ENCODE results near the gene ADARB2. TPM values are rescaled to one million over a fixed set of nuclear protein-coding genes. Genes with fewer than 3 reads are reported as not detected.

The ADARB2 gene
- total RNA-seq, 1 donor from 2014 or later: 0.11 TPM

DNA sequence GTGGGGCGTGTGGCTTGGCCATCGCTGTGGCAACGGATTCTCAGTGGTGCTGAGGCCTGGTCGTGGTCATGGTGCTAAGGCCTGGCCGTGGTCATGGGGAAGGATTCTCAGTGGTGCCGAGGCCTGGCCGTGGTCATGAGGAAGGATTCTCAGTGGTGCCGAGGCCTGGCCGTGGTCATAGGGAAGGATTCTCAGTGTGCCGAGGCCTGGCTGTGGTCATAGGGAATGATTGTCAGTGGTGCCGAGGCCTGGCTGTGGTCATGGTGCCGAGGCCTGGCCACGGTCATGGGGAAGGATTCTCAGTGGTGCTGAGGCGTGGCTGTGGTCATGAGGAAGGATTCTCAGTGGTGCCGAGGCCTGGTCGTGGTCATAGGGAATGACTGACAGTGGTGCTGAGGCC, 327.9 kb downstream of the ADARB2 start:
- peaks cover 52% of the 10 kb centered on the region for H3K27me3 ChIP-seq (ENCODE audit: low read depth)
- H3K27ac ChIP-seq (replicated peaks): no peak overlapping the region
- no peak overlapping the region for H3K4me3 ChIP-seq
- no peaks in the 10 kb centered on the region for H3K4me1 ChIP-seq
- TF ChIP-seq, protein P1, sequence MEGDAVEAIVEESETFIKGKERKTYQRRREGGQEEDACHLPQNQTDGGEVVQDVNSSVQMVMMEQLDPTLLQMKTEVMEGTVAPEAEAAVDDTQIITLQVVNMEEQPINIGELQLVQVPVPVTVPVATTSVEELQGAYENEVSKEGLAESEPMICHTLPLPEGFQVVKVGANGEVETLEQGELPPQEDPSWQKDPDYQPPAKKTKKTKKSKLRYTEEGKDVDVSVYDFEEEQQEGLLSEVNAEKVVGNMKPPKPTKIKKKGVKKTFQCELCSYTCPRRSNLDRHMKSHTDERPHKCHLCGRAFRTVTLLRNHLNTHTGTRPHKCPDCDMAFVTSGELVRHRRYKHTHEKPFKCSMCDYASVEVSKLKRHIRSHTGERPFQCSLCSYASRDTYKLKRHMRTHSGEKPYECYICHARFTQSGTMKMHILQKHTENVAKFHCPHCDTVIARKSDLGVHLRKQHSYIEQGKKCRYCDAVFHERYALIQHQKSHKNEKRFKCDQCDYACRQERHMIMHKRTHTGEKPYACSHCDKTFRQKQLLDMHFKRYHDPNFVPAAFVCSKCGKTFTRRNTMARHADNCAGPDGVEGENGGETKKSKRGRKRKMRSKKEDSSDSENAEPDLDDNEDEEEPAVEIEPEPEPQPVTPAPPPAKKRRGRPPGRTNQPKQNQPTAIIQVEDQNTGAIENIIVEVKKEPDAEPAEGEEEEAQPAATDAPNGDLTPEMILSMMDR (IDR thresholded peaks at IDR 0.05; ENCODE audit: borderline replicate concordance): no peak
- DNase-seq: no peak
- intact Hi-C loops (cut with micrococcal nuclease): no loop called here
- no peaks in the 10 kb centered on the region for H3K36me3 ChIP-seq
- H3K9me3 ChIP-seq (replicated peaks): no peaks in the 10 kb centered on the region

DNA sequence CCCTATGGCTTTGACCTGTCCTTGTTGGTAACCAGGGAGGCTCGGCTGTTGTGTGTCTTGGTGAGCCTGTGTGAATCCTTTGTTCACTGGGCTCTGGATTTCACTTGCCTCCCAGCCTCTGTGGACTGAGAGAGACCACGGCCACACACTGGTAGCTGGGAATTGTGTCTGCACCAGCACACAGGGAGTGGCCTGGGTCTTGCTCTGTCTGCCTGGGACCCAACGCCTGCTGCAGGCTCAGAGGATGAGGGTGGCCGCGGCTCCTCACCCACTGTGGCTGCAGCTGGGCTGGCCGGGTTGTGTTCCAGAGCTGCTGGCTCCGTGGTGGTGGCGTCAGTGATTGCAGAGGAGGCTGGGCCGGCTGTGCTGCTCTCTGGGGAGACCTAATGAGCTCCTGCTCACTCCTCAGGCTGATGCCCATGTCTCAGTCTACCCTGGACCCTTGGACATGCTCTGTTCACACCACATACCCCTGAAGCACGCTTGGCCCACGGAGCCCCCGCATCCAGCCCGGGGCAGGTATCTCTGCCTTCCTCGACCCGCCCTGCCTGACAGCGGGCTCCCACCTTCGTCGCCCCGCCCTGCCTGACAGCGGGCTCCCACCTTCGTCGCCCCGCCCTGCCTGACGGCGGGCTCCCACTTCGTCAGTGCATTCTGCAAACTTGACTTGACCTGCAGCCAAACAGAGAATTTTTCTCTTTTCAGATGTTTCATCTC, 328.5 kb downstream of the ADARB2 start:
- Histone ChIP-seq H3K4me1 (no peaks in the 10 kb centered on the region), H3K4me3 (no peak overlapping the region), H3K9me3 (replicated peaks) (no peaks in the 10 kb centered on the region), H3K27me3 (ENCODE audit: low read depth) (peaks cover 52% of the 10 kb centered on the region), H3K36me3 (no peaks in the 10 kb centered on the region), H3K27ac (replicated peaks) (no peak overlapping the region)
- TF ChIP-seq, protein P1 (IDR thresholded peaks at IDR 0.05; ENCODE audit: borderline replicate concordance): no peak
- intact Hi-C loops (cut with micrococcal nuclease): no loop called here
- DNase-seq: no peak

DNA sequence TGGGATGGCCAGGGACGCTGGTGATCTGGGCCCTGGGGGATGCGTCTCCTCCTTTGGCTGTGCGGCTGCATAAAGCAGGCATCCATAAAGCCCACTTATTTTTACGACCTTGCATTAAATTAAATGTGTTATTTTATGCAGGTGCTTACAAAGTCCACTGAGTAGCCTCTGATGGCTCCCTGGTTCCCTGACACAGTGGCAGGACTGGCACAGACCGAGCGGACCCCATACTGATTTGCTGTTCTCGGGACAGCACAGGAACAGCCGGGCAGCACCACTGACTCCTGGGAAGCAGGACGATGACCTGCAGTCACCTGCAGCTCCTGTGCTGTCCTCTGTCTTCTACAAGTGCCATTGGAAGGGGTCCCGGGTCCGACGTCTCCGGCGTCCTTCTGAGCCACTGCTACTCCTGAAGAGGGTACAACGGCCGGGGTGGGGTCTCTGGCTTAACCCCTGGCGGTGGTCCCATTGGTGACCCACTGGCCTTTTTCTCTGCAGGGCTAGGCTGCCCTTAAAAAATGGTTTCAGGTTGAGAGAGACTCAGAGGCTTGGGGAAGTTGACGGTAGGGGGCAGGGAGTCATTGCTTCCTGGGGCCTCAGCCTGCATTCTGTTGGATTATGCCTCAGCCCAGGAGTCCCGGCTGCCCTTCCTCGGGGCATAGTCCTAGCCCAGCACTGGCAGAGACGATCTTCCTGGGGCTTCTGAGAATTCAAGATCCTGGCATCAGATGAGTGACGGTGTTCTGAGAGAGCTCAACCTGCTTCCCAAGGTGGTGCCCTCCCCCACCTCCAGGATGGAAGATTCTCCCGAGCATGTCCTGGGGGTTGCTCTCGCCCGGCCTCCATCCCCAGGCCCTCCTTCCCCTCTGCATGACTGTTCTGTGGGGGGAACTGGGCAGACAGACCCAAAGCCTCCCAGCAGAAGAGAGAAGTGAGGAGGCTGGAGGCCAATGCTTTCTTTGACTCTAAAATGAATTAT, 330.1 kb downstream of the ADARB2 start:
- Histone ChIP-seq H3K4me3 (no peak overlapping the region), H3K27me3 (ENCODE audit: low read depth) (peaks cover 52% of the 10 kb centered on the region), H3K36me3 (no peaks in the 10 kb centered on the region), H3K4me1 (no peaks in the 10 kb centered on the region), H3K27ac (replicated peaks) (no peak overlapping the region), H3K9me3 (replicated peaks) (no peaks in the 10 kb centered on the region)
- intact Hi-C loops (cut with micrococcal nuclease): no loop called here
- DNase-seq: no peak
- TF ChIP-seq, protein P1 (IDR thresholded peaks at IDR 0.05; ENCODE audit: borderline replicate concordance): no peak

DNA sequence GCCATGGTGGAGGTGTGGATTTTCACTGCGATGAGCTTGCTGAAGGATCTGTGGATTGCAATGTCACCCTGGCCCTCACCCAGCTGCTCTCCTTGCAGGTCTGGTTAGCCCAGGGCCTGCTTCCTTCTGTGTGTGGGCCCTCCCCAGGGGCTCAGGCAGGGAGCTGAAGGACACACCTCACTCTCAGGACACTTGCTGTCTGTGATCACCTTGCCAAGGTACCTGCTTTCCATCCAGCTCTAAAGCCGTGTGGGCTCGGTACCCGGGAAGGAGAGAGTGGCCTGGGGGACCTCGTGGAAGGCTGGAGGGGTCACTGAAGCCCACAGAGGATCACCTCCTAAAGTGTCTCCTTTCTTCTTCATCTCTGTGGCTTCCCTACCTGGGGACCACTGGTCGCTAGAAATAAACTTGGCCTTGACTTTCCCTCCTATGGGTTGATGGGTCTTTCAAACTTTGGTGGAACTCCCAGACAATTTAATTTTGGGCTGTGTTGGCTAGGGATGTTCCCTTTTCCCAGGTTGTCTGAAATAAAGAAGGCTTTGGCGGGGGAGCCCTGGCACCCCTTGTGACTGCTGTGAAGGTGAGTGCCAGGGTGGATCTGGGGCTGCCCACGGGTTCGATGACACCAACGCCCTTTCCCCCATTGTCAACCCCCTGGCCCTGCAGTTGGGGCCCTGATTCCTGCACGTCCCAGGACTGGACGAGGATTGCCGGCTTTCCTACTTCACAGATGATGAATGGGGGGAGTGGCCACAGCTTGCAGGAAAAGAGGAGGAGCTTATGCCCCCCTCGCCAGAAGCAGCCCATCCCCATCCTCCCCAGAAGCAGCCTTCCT, 331.0 kb downstream of the ADARB2 start:
- Histone ChIP-seq H3K4me3 (no peak overlapping the region), H3K4me1 (no peaks in the 10 kb centered on the region), H3K36me3 (no peaks in the 10 kb centered on the region), H3K9me3 (replicated peaks) (no peaks in the 10 kb centered on the region), H3K27me3 (ENCODE audit: low read depth) (peaks cover 61% of the 10 kb centered on the region), H3K27ac (replicated peaks) (no peak overlapping the region)
- DNase-seq: no peak
- TF ChIP-seq, protein P1 (IDR thresholded peaks at IDR 0.05; ENCODE audit: borderline replicate concordance): no peak
- intact Hi-C loops (cut with micrococcal nuclease): no loop called here

All from left ventricle myocardium inferior (tissue), 1 donor.